ENCODE measurements around the gene BOC. TPM values are rescaled to one million over a fixed set of nuclear protein-coding genes. Genes with fewer than 3 reads are reported as not detected.

BOC gene
- total and polyA plus RNA-seq, 2 of the 13 experiments (the other 11 are each of a cell fraction or from before 2014, with no cell fraction given), result 0.04 TPM; not detected in 1

GRCh38 chr3:113291572-113291971, 80.2 kb downstream of the BOC start (continued):
- TF ChIP-seq ARID3A (IDR thresholded peaks at IDR 0.05; ENCODE audit: low read depth, low read length) (no peak), TBP (CRISPR knock-in tag; IDR thresholded peaks at IDR 0.05) (no peak)

DNA sequence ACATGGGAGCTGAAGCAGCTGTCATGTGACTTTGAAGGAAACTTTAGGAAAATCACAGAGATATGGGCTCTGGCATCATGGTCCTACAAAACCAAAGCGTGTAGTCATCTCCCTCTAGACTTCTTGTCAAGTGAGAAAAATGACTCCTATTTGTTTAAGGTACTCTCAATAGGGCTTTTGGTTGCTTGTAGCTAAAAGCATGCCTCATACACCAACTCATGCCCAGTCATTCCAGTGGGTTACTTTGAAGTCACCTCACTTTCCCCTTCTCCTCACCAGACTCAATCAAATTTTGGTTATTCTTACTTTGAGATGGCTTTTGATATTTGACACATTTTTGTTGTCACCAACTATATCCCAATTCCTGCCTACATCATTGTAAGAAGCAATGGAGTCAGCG, 81.6 kb downstream of the BOC start:
- no TSS peak for BruUV-seq (replicated peaks)
- POLR2A ChIA-PET, result no interaction called here

More for the DNA sequence above, 81.6 kb downstream of the BOC start:
- 65% methylated on average over 2 of the region's 2 CpGs for WGBS (ENCODE audit: low lambda C conversion rate)
- no peaks in the 10 kb centered on the region for H3K79me2 ChIP-seq (ENCODE audit: insufficient read depth, low read length)
- no peaks in the 10 kb centered on the region for H3K27me3 ChIP-seq (ENCODE audit: control insufficient read depth in 1 of 2, insufficient read depth in 2 of 2, low read length in 2 of 2)
- intact Hi-C loops (cut with micrococcal nuclease; ENCODE audit: unreplicated experiment) (no loop called here), in situ Hi-C loops (cut with HindIII; ENCODE audit: extremely low pct_ligation_motif_present, low pct_unique_long_range_greater_than_20kb) (no loop called here)
- H3K27ac ChIP-seq (ENCODE audit: extremely low read length, insufficient read depth, low read length), result no peak overlapping the region
- no peak overlapping the region for H2AFZ ChIP-seq (ENCODE audit: low read length)
- DNase-seq (ENCODE audit: low spot score), result no peak
- no peak overlapping the region for H3K4me3 ChIP-seq (replicated peaks in 1 of 3; ENCODE audit: insufficient read depth in 1 of 3, low read depth in 2 of 3, low read length in 3 of 3)
- CTCF ChIA-PET (ENCODE audit: low intra/inter-chr PET ratio, low total read pairs), result no interaction called here
- no peak for FAIRE-seq
- no peak overlapping the region for H3K9ac ChIP-seq (ENCODE audit: insufficient read depth, low read depth, low read length)
- no peaks in the 10 kb centered on the region for H4K20me1 ChIP-seq (ENCODE audit: insufficient read depth, low read length)
- H3K4me2 ChIP-seq (ENCODE audit: low read depth, low read length), result no peak overlapping the region
- TF ChIP-seq ZNF770 (CRISPR knock-in tag; IDR thresholded peaks at IDR 0.05), result no peak
- no peak for TF ChIP-seq PCBP1 (IDR thresholded peaks at IDR 0.05; ENCODE audit: borderline replicate concordance, low read depth, low read length)
- no peak for TF ChIP-seq RXRA (CRISPR knock-in tag; IDR thresholded peaks at IDR 0.05)
- TF ChIP-seq EEA1 (CRISPR knock-in tag; IDR thresholded peaks at IDR 0.05; ENCODE audit: borderline replicate concordance), result no peak
- TF ChIP-seq ZNF788 (CRISPR knock-in tag; IDR thresholded peaks at IDR 0.05; ENCODE audit: borderline replicate concordance), result no peak
- TF ChIP-seq KDM6A (CRISPR knock-in tag; IDR thresholded peaks at IDR 0.05; ENCODE audit: low read depth), result no peak
- TF ChIP-seq CREB1 (IDR thresholded peaks at IDR 0.05), result no peak
- no peak for TF ChIP-seq CREB1 (CRISPR knock-in tag; IDR thresholded peaks at IDR 0.05)
- TF ChIP-seq, protein P1, sequence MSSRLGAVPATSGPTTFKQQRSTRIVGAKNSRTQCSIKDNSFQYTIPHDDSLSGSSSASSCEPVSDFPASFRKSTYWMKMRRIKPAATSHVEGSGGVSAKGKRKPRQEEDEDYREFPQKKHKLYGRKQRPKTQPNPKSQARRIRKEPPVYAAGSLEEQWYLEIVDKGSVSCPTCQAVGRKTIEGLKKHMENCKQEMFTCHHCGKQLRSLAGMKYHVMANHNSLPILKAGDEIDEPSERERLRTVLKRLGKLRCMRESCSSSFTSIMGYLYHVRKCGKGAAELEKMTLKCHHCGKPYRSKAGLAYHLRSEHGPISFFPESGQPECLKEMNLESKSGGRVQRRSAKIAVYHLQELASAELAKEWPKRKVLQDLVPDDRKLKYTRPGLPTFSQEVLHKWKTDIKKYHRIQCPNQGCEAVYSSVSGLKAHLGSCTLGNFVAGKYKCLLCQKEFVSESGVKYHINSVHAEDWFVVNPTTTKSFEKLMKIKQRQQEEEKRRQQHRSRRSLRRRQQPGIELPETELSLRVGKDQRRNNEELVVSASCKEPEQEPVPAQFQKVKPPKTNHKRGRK (CRISPR knock-in tag; IDR thresholded peaks at IDR 0.05), result no peak
- no peak for TF ChIP-seq ZNF180 (CRISPR knock-in tag; IDR thresholded peaks at IDR 0.05; ENCODE audit: borderline replicate concordance, low read depth)
- no peak for TF ChIP-seq ZNF577 (CRISPR knock-in tag; IDR thresholded peaks at IDR 0.05; ENCODE audit: borderline replicate concordance, low read depth)
- TF ChIP-seq SSRP1 (CRISPR knock-in tag; IDR thresholded peaks at IDR 0.05), result no peak
- H3K36me3 ChIP-seq (replicated peaks in 1 of 2; ENCODE audit: control insufficient read depth in 1 of 2, insufficient read depth in 2 of 2, low read length in 2 of 2), result no peaks in the 10 kb centered on the region
- H3K4me1 ChIP-seq (ENCODE audit: insufficient read depth, low read length), result peaks cover 23% of the 10 kb centered on the region
- ATAC-seq, result no peak; the same call in 2 of the 3 replicates
- no peaks in the 10 kb centered on the region for H3K9me3 ChIP-seq (ENCODE audit: low read length)

All from HepG2 (cell line).